HepG2 (cell line): ENCODE results near the gene UROD.
"Not testable (repeated sequence)": the region's sequence is repeated elsewhere in the genome, so short reads cannot be mapped to it uniquely, and the experiment has no call there.

Experiments used
- RXRA ChIP-seq: sonication (generic); formaldehyde crosslinking; IDR thresholded peaks from 2 replicates; pipeline ENCODE4 v1.5.1; 2020; ENCODE audit warnings: missing genetic modification reagents
- ZFX ChIP-seq: sonication (generic); formaldehyde crosslinking; IDR thresholded peaks from 2 replicates; pipeline ENCODE4 v1.4.0; 2020; ENCODE audit warnings: mild to moderate bottlenecking, low read depth, missing genetic modification reagents, moderate library complexity
- ZFY ChIP-seq: sonication (generic); formaldehyde crosslinking; IDR thresholded peaks from 2 replicates; pipeline ENCODE4 v1.4.0; 2020; ENCODE audit warnings: missing genetic modification reagents
- TF ChIP-seq, protein P1 (sequence below): sonication (generic); formaldehyde crosslinking; IDR thresholded peaks from 2 replicates; pipeline ENCODE4 v1.5.0; 2020; ENCODE audit warnings: mild to moderate bottlenecking, missing genetic modification reagents, moderate library complexity

- not testable (repeated sequence) for TF ChIP-seq ZFX; RXRA; ZFY (CRISPR knock-in tag)
- TF ChIP-seq, protein P1, sequence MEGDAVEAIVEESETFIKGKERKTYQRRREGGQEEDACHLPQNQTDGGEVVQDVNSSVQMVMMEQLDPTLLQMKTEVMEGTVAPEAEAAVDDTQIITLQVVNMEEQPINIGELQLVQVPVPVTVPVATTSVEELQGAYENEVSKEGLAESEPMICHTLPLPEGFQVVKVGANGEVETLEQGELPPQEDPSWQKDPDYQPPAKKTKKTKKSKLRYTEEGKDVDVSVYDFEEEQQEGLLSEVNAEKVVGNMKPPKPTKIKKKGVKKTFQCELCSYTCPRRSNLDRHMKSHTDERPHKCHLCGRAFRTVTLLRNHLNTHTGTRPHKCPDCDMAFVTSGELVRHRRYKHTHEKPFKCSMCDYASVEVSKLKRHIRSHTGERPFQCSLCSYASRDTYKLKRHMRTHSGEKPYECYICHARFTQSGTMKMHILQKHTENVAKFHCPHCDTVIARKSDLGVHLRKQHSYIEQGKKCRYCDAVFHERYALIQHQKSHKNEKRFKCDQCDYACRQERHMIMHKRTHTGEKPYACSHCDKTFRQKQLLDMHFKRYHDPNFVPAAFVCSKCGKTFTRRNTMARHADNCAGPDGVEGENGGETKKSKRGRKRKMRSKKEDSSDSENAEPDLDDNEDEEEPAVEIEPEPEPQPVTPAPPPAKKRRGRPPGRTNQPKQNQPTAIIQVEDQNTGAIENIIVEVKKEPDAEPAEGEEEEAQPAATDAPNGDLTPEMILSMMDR (CRISPR knock-in tag) = not testable (repeated sequence)
These were observed 34.7 kb upstream of the UROD start for GRCh38 chr1:44977372-44977771.
